SHP77 (cell line): ENCODE results near the gene C14orf132.

Experiments
- DNase-seq, 2 experiments: peaks; one replicate each; lab custom pipeline; 2025; lab: John Stamatoyannopoulos, UW

C14orf132 gene

GRCh38 chr14:96098309-96098998 lies 59.3 kb downstream of the C14orf132 start:
- DNase-seq = peak; percentile 88 to 93

GRCh38 chr14:96098999-96099335 lies 59.8 kb downstream of the C14orf132 start:
- no peak for DNase-seq

GRCh38 chr14:96100161-96101064 lies 61.3 kb downstream of the C14orf132 start:
- DNase-seq = peak; percentile 69 to 77

- no peak for DNase-seq
These were observed 63.1 kb downstream of the C14orf132 start for GRCh38 chr14:96102081-96102856.

GRCh38 chr14:96103075-96103474 lies 63.9 kb downstream of the C14orf132 start:
- no peak for DNase-seq

GRCh38 chr14:96103560-96104460 lies 64.6 kb downstream of the C14orf132 start:
- DNase-seq = peak in 1 of 2 experiments; percentile 15

GRCh38 chr14:96104469-96105057 lies 65.4 kb downstream of the C14orf132 start:
- DNase-seq = peak; percentile 98 to 99

- peak; percentile 62 to 63 for DNase-seq
These were observed 66.1 kb downstream of the C14orf132 start for GRCh38 chr14:96105089-96105925.

GRCh38 chr14:96105926-96106441 lies 66.8 kb downstream of the C14orf132 start:
- DNase-seq = peak; percentile 71 to 87

- no peak for DNase-seq
These were observed 67.7 kb downstream of the C14orf132 start for GRCh38 chr14:96106891-96107290.

- no peak for DNase-seq
These were observed 69.1 kb downstream of the C14orf132 start for GRCh38 chr14:96108061-96108795.

- no peak for DNase-seq
These were observed 69.7 kb downstream of the C14orf132 start for GRCh38 chr14:96108911-96109310.

GRCh38 chr14:96109596-96110355 lies 70.6 kb downstream of the C14orf132 start:
- DNase-seq = no peak

- no peak for DNase-seq
These were observed 72.9 kb downstream of the C14orf132 start for GRCh38 chr14:96112032-96112431.

- no peak for DNase-seq
These were observed 74.8 kb downstream of the C14orf132 start for GRCh38 chr14:96114002-96114401.

- DNase-seq = peak; percentile 59 to 69
These were observed 78.1 kb downstream of the C14orf132 start for GRCh38 chr14:96117101-96117897.

- DNase-seq = no peak
These were observed 78.8 kb downstream of the C14orf132 start for GRCh38 chr14:96117960-96118359.
